ENCODE data around the gene WDR46. TPM values are rescaled to one million over a fixed set of nuclear protein-coding genes. Genes with fewer than 3 reads are reported as not detected.

The WDR46 gene
- total and polyA plus RNA-seq, 2 of the 13 experiments (the other 11 are each of a cell fraction or from before 2014, with no cell fraction given) = 47.4 to 105 TPM

DNA sequence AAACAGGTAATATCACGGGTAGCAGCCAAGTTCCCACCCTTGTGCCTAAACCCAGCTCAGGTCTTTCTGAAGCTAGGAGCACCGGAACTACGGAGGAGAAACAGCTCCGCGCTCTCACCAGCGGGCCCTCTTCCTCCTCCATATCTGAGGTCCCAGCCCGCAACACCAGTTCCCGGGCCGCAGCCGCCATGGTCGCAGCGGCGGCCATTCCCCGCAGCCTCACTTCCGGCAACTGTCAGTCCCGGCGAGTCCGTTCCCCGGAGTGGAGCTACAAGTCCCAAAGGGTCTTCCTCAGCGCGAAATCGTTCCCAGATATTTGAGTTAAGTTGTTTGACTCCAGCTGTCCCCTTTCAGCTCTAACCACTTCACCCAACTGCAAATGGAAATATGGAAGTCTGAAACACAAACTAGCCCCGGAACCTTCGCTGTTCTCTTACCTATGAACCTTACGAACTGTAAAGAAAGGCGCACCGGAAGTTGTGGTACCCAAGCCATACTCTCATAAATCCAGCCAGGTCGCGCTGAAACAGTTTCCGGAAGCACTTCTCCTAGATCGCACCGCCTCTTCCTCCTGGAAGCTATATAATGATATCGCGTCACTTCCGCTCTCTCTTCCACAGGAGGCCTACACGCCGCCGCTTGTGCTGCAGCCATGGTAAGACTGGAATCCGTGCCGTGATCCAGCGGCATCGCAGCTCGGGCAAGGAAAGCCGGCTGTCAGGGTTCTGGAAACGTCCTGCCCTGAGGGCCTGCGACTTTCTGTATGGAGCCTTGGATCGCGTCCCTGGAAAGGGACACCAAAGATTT is 17.4 kb downstream of the WDR46 start, which contains the start of the genes RPS18 and VPS52 (continued):
- 0 out of 2 replicates have a peak, but pooled peaks have one; percentile 20 for TF ChIP-seq HHEX (CRISPR knock-in tag; IDR thresholded peaks at IDR 0.05)
- peak; percentile 68 for TF ChIP-seq POGZ (CRISPR knock-in tag; IDR thresholded peaks at IDR 0.05)
- peak; percentile 41; the same call in 1 of the 2 replicates for TF ChIP-seq HNF4G (IDR thresholded peaks at IDR 0.05; ENCODE audit: borderline replicate concordance, low read depth, low read length)
- TF ChIP-seq HNF4G (CRISPR knock-in tag; IDR thresholded peaks at IDR 0.05; ENCODE audit: borderline replicate concordance, low read depth) = no peak; the same call in 1 of the 2 replicates
- no peak; the same call in 1 of the 2 replicates for TF ChIP-seq RELA (CRISPR knock-in tag; IDR thresholded peaks at IDR 0.05)
- no peak for TF ChIP-seq ZNF720 (CRISPR knock-in tag; IDR thresholded peaks at IDR 0.05)
- peak; percentile 74; the same call in 1 of the 2 replicates for TF ChIP-seq REXO4 (CRISPR knock-in tag; IDR thresholded peaks at IDR 0.05; ENCODE audit: borderline replicate concordance)
- TF ChIP-seq, protein P1, sequence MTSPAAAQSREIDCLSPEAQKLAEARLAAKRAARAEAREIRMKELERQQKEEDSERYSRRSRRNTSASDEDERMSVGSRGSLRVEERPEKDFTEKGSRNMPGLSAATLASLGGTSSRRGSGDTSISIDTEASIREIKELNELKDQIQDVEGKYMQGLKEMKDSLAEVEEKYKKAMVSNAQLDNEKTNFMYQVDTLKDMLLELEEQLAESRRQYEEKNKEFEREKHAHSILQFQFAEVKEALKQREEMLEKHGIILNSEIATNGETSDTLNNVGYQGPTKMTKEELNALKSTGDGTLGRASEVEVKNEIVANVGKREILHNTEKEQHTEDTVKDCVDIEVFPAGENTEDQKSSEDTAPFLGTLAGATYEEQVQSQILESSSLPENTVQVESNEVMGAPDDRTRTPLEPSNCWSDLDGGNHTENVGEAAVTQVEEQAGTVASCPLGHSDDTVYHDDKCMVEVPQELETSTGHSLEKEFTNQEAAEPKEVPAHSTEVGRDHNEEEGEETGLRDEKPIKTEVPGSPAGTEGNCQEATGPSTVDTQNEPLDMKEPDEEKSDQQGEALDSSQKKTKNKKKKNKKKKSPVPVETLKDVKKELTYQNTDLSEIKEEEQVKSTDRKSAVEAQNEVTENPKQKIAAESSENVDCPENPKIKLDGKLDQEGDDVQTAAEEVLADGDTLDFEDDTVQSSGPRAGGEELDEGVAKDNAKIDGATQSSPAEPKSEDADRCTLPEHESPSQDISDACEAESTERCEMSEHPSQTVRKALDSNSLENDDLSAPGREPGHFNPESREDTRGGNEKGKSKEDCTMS (CRISPR knock-in tag; conservative IDR thresholded peaks at IDR 0.05) = peak; percentile 90; the same call in 1 of the 2 replicates
- TF ChIP-seq, protein P2, sequence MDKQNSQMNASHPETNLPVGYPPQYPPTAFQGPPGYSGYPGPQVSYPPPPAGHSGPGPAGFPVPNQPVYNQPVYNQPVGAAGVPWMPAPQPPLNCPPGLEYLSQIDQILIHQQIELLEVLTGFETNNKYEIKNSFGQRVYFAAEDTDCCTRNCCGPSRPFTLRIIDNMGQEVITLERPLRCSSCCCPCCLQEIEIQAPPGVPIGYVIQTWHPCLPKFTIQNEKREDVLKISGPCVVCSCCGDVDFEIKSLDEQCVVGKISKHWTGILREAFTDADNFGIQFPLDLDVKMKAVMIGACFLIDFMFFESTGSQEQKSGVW (CRISPR knock-in tag; IDR thresholded peaks at IDR 0.05; ENCODE audit: borderline replicate concordance) = no peak; the same call in 1 of the 2 replicates
- peak; percentile 73; the same call in 1 of the 2 replicates for TF ChIP-seq MIER3 (CRISPR knock-in tag; IDR thresholded peaks at IDR 0.05; ENCODE audit: borderline replicate concordance)
- TF ChIP-seq, protein P3, sequence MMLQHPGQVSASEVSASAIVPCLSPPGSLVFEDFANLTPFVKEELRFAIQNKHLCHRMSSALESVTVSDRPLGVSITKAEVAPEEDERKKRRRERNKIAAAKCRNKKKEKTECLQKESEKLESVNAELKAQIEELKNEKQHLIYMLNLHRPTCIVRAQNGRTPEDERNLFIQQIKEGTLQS (CRISPR knock-in tag; IDR thresholded peaks at IDR 0.05) = no peak; the same call in 1 of the 2 replicates
- TF ChIP-seq, protein P4, sequence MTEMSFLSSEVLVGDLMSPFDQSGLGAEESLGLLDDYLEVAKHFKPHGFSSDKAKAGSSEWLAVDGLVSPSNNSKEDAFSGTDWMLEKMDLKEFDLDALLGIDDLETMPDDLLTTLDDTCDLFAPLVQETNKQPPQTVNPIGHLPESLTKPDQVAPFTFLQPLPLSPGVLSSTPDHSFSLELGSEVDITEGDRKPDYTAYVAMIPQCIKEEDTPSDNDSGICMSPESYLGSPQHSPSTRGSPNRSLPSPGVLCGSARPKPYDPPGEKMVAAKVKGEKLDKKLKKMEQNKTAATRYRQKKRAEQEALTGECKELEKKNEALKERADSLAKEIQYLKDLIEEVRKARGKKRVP (CRISPR knock-in tag; IDR thresholded peaks at IDR 0.05) = peak in 1 of 2 experiments; percentile 58; a peak in 2 of 4 replicates
- TF ChIP-seq ZMYM4 (CRISPR knock-in tag; IDR thresholded peaks at IDR 0.05) = peak; percentile 81
- no peak for TF ChIP-seq CCAR2 (optimal IDR thresholded peaks at IDR 0.05; ENCODE audit: low read depth, low read length)
- TF ChIP-seq, protein P5, sequence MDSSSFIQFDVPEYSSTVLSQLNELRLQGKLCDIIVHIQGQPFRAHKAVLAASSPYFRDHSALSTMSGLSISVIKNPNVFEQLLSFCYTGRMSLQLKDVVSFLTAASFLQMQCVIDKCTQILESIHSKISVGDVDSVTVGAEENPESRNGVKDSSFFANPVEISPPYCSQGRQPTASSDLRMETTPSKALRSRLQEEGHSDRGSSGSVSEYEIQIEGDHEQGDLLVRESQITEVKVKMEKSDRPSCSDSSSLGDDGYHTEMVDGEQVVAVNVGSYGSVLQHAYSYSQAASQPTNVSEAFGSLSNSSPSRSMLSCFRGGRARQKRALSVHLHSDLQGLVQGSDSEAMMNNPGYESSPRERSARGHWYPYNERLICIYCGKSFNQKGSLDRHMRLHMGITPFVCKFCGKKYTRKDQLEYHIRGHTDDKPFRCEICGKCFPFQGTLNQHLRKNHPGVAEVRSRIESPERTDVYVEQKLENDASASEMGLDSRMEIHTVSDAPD (CRISPR knock-in tag; IDR thresholded peaks at IDR 0.05) = peak; percentile 86
- TF ChIP-seq ZFP41 (CRISPR knock-in tag; IDR thresholded peaks at IDR 0.05; ENCODE audit: borderline replicate concordance) = no peak
- TF ChIP-seq, protein P6, sequence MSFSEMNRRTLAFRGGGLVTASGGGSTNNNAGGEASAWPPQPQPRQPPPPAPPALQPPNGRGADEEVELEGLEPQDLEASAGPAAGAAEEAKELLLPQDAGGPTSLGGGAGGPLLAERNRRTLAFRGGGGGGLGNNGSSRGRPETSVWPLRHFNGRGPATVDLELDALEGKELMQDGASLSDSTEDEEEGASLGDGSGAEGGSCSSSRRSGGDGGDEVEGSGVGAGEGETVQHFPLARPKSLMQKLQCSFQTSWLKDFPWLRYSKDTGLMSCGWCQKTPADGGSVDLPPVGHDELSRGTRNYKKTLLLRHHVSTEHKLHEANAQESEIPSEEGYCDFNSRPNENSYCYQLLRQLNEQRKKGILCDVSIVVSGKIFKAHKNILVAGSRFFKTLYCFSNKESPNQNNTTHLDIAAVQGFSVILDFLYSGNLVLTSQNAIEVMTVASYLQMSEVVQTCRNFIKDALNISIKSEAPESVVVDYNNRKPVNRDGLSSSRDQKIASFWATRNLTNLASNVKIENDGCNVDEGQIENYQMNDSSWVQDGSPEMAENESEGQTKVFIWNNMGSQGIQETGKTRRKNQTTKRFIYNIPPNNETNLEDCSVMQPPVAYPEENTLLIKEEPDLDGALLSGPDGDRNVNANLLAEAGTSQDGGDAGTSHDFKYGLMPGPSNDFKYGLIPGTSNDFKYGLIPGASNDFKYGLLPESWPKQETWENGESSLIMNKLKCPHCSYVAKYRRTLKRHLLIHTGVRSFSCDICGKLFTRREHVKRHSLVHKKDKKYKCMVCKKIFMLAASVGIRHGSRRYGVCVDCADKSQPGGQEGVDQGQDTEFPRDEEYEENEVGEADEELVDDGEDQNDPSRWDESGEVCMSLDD (CRISPR knock-in tag; IDR thresholded peaks at IDR 0.05; ENCODE audit: borderline replicate concordance) = peak; percentile 57; the same call in 1 of the 2 replicates
- TF ChIP-seq, protein P7, sequence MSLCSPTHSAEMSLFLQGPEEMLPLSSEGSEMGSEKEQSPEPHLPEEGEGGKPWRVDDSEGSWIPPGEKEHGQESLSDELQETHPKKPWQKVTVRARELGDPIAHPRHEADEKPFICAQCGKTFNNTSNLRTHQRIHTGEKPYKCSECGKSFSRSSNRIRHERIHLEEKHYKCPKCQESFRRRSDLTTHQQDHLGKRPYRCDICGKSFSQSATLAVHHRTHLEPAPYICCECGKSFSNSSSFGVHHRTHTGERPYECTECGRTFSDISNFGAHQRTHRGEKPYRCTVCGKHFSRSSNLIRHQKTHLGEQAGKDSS (CRISPR knock-in tag; IDR thresholded peaks at IDR 0.05; ENCODE audit: borderline replicate concordance, low read depth) = peak; percentile 61; the same call in 1 of the 2 replicates
